ENCODE measurements around the gene PRDX3.
"Not testable (repeated sequence)": the region's sequence is repeated elsewhere in the genome, so short reads cannot be mapped to it uniquely, and the experiment has no call there.

Gene PRDX3

GRCh38 chr10:119190954-119191785 is 12.6 kb upstream of the PRDX3 start:
- ATAC-seq = no peak
- peak overlapping the region in 1 of 2 donors; percentile 9 for H3K4me3 Mint-ChIP-seq
- H3K9me3 Mint-ChIP-seq = no peaks in the 10 kb centered on the region
- peaks cover 28% of the 10 kb centered on the region for H3K4me1 Mint-ChIP-seq
- no peaks in the 10 kb centered on the region for H3K27me3 Mint-ChIP-seq
- no peak for DNase-seq
- H3K27ac Mint-ChIP-seq = no peak overlapping the region

DNA sequence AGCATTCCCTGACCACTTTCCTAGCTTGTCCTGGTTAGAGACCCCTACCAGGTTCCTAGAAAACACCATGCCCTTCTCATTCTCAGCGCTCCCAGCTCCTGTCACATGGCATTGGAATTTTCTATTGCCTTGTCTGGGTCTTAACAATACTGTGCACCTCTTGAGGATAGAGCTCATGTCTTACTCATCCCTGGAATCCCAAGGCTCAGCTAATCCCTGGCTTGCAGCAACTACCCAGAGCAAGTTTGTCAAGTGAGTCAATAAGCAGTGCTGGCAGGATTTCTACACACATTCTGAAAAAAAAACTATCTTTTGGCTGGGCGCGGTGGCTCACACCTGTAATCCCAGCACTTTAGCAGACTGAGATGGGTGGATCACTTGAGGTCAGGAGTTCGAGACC is 11.7 kb upstream of the PRDX3 start:
- Mint-ChIP-seq H3K27me3 (no peaks in the 10 kb centered on the region), H3K9me3 (no peaks in the 10 kb centered on the region), H3K4me1 (peaks cover 28% of the 10 kb centered on the region), H3K27ac (no peak overlapping the region), H3K4me3 (no peak overlapping the region)
- DNase-seq = no peak
- no peak for ATAC-seq

GRCh38 chr10:119189811-119190282 is 11.2 kb upstream of the PRDX3 start:
- Mint-ChIP-seq H3K4me1 (peaks cover 28% of the 10 kb centered on the region), H3K4me3 (peak overlapping the region in 1 of 2 donors; percentile 41), H3K9me3 (no peaks in the 10 kb centered on the region), H3K27ac (no peak overlapping the region), H3K27me3 (no peaks in the 10 kb centered on the region)
- ATAC-seq = peak; percentile 82
- peak in 1 of 2 donors; percentile 53 for DNase-seq

DNA sequence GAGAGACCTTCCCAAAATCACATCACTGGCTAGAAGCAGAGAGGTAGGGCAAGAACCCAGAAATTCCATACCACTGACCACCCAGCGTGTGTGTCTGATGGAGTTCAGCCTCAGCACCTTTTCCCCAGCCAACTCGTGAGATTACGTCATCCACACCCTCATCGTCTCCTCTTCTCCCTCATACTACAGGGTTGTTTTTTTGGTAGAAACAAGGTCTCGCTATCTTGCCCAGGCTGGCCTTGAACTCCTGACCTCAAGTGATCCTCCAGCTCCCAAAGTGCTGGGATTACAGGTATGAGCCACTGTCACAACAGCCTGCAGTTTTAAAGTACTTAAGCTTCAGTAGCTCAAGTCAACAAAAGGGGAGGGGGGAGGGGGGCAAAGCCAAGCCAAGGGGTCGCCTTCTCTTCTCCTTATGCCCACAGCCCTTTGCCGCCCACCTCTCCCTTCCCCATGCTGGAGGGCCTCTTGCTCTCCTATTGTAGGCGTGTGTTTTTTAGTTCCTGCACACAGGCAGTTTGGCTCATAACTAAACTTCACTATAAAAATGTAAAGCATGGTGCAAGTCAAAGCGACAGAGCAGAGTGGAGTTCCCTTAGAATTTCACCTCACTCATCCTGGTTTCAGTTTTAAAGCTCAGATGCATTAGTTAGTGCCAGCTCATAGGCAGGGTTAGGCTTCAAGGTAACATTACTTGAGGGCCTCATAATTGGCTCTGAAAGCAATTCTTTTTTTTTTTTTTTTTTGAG is 5.2 kb upstream of the PRDX3 start:
- no peaks in the 10 kb centered on the region for H3K9me3 Mint-ChIP-seq
- DNase-seq (no peak), ATAC-seq (peak; percentile 60)
- H3K4me3 Mint-ChIP-seq = no peak overlapping the region
- no peaks in the 10 kb centered on the region for H3K27me3 Mint-ChIP-seq
- H3K4me1 Mint-ChIP-seq = peaks cover 17% of the 10 kb centered on the region
- H3K27ac Mint-ChIP-seq = no peak overlapping the region

- DNase-seq, H3K27ac Mint-ChIP-seq, H3K4me3 Mint-ChIP-seq, ATAC-seq, H3K9me3 Mint-ChIP-seq, H3K27me3 Mint-ChIP-seq: not testable (repeated sequence)
- peaks cover 41% of the 10 kb centered on the region for H3K4me1 Mint-ChIP-seq
Observed at GRCh38 chr10:119180850-119181400, 2.3 kb upstream of the PRDX3 start.

- Mint-ChIP-seq H3K9me3 (no peaks in the 10 kb centered on the region), H3K4me3 (peak overlapping the region; percentile 96 to 100), H3K27me3 (no peaks in the 10 kb centered on the region), H3K4me1 (peaks cover 46% of the 10 kb centered on the region), H3K27ac (peak overlapping the region; percentile 98)
- peak; percentile 35 to 60 for DNase-seq
- peak; percentile 65 for ATAC-seq
Observed at GRCh38 chr10:119177708-119178371, 772 bp downstream of the PRDX3 start.

DNA sequence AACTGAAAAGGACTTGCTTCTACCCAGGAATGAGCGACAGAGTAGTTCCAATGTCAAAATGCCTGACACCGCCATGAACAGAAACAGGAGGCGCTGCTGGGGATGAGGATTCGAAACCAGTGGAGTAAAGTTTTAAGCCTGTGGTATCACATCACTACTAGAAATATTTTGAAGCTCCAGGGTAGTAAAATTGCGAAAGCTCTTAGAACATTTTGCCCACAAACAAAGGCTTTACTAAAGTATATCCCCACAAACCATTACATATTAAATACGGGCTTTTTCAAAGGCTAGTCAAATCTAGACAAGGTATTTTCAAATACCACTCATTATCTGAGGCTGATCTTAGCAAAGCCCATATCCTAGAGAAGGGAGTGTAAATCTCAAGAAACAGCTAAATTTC is 2.4 kb downstream of the PRDX3 start:
- H3K27me3 Mint-ChIP-seq = no peaks in the 10 kb centered on the region
- DNase-seq = no peak
- no peak overlapping the region for H3K27ac Mint-ChIP-seq
- ATAC-seq = peak; percentile 40
- peak overlapping the region in 1 of 2 donors; percentile 96 for H3K4me3 Mint-ChIP-seq
- H3K4me1 Mint-ChIP-seq = peaks cover 46% of the 10 kb centered on the region
- H3K9me3 Mint-ChIP-seq = no peaks in the 10 kb centered on the region

DNA sequence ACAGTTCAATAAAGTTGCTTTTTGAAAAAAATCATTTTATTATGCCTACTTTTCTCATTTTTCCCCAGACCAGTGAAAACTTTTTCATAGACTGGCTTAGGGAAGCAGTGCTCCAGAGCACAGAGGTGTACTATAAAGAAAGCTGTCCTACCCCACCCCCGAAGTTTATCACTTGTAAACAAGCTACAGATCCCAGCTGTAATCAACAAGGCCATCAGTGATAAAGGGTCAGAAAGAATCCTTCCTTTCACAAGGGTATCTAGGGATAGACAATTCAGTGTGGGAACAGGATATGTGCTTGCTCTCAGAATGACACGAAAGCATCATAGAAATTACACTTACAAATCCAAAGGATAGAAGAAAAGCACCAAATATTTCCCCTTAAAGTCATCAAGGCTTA is 4.5 kb downstream of the PRDX3 start:
- ATAC-seq (no peak), DNase-seq (no peak)
- Mint-ChIP-seq H3K27ac (no peak overlapping the region), H3K27me3 (no peaks in the 10 kb centered on the region), H3K4me3 (no peak overlapping the region), H3K9me3 (no peaks in the 10 kb centered on the region), H3K4me1 (peaks cover 36% of the 10 kb centered on the region)

DNA sequence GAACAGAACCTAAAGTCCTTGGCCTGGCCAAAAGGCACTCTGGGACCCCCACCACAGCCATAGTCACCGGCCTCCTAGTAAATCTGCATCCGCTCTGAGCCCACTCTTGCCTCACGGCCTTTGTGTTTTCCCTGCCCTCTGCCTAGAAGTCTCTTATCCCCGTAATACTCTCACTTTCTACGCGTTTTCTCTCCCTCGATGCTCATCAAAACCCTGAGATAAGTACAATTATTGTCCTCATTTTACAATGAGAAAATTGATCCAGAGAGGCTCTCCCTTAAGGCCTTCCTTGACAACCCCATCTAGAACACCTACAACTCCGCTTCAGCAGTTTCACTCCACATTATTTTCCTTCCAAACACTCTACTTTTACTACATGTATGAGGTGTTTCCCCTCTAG is 11.6 kb downstream of the PRDX3 start:
- ATAC-seq = no peak
- Mint-ChIP-seq H3K4me3 (peak overlapping the region; percentile 88 to 93), H3K27me3 (no peaks in the 10 kb centered on the region), H3K27ac (peak overlapping the region; percentile 1 to 94), H3K9me3 (no peaks in the 10 kb centered on the region), H3K4me1 (peaks cover 45% of the 10 kb centered on the region)
- DNase-seq = no peak

DNA sequence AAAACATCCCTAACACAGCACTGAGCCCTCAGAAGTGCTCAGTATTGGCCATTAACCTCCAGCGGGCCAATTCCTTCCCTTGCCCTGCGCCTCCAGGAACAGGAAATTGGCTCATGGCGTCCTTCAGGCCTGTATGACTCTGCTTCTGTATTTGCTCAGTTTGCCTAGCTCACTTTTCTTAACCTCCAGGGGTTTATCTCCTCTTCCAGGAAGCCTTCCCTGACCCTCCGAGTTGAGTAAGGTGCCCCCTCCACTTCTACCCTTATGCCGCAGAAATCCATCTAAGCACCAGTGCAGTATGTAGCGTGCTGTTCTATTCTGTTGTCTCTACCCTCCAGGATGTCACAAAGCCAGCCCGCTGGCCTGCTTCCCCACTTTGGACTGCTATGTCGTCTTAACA is 12.0 kb downstream of the PRDX3 start:
- H3K4me1 Mint-ChIP-seq = peaks cover 49% of the 10 kb centered on the region
- peak overlapping the region; percentile 94 to 97 for H3K27ac Mint-ChIP-seq
- ATAC-seq (no peak), DNase-seq (no peak)
- no peaks in the 10 kb centered on the region for H3K9me3 Mint-ChIP-seq
- H3K27me3 Mint-ChIP-seq = no peaks in the 10 kb centered on the region
- peak overlapping the region; percentile 88 to 93 for H3K4me3 Mint-ChIP-seq

GRCh38 chr10:119166118-119166500 is 12.5 kb downstream of the PRDX3 start:
- ATAC-seq (peak; percentile 37), DNase-seq (no peak)
- H3K9me3 Mint-ChIP-seq = no peaks in the 10 kb centered on the region
- peak overlapping the region; percentile 94 to 97 for H3K27ac Mint-ChIP-seq
- no peaks in the 10 kb centered on the region for H3K27me3 Mint-ChIP-seq
- peaks cover 52% of the 10 kb centered on the region for H3K4me1 Mint-ChIP-seq
- peak overlapping the region; percentile 88 to 93 for H3K4me3 Mint-ChIP-seq

- DNase-seq (peak; percentile 82 to 83), ATAC-seq (peak; percentile 93)
- H3K27ac Mint-ChIP-seq = peak within 1 kb of the TSS; percentile 94 to 97
- no peaks in the 10 kb centered on the region for H3K9me3 Mint-ChIP-seq
- H3K4me3 Mint-ChIP-seq = peak within 1 kb of the TSS; percentile 88 to 93
- no peaks in the 10 kb centered on the region for H3K27me3 Mint-ChIP-seq
- H3K4me1 Mint-ChIP-seq = peaks cover 52% of the 10 kb centered on the region
Observed at GRCh38 chr10:119165171-119166117, 13.2 kb downstream of the PRDX3 start, which contains the start of gene SFXN4. Gene SFXN4 (minus strand): TSS chr10:119165714. CDS start chr10:119165647, 67 bp downstream.

GRCh38 chr10:119162452-119163092 is 16.0 kb downstream of the PRDX3 start:
- no peaks in the 10 kb centered on the region for H3K9me3 Mint-ChIP-seq
- H3K4me1 Mint-ChIP-seq = peaks cover 52% of the 10 kb centered on the region
- DNase-seq (no peak), ATAC-seq (no peak)
- no peaks in the 10 kb centered on the region for H3K27me3 Mint-ChIP-seq
- H3K27ac Mint-ChIP-seq = no peak overlapping the region
- no peak overlapping the region for H3K4me3 Mint-ChIP-seq
